H1 (cell line): ENCODE results near the gene SYPL1. TPM values are rescaled to one million over a fixed set of nuclear protein-coding genes. Genes with fewer than 3 reads are reported as not detected.

ENCODE experiments used
- CTCF ChIA-PET: fragments of 300-600 bp; sonication (Branson Sonifier 250); formaldehyde crosslinking; loops from one replicate; lab custom pipeline; 2021; ENCODE audit not compliant: partially characterized antibody; lab: Charles Lee
- POLR2A ChIA-PET: fragments of 300-600 bp; sonication (Branson Sonifier 250); formaldehyde crosslinking; loops from one replicate; lab custom pipeline; 2021; ENCODE audit warnings: inconsistent platforms; ENCODE audit not compliant: partially characterized antibody; lab: Charles Lee
- DNase-seq, 2 experiments: peaks; one replicate each; pipeline versions ENCODE4 v3.0.0 to v3.0.0-alpha.2; 2010 to 2022; ENCODE audit warnings: low spot score in 2 of 2, low read depth in 1 of 2, mixed read lengths in 1 of 2
- FAIRE-seq: peaks from 2 replicates; lab custom pipeline; 2011; peaks lifted over from hg19 to GRCh38; lab: Jason Lieb, UNC
- H2AFZ ChIP-seq: 2 replicates; pipeline ENCODE4 v1.8.1; 2012; ENCODE audit warnings: low read length, inconsistent platforms
- H2AK5ac ChIP-seq: 2 replicates; pipeline ENCODE4 v1.6.1; 2013; ENCODE audit warnings: low read depth, low read length
- H2BK120ac ChIP-seq: replicated peaks from 2 replicates; pipeline ENCODE3; 2013; ENCODE audit warnings: low read depth, low read length, inconsistent platforms
- H2BK12ac ChIP-seq: 2 replicates; pipeline ENCODE4 v1.6.1; 2013; ENCODE audit warnings: low read depth, low read length
- H2BK15ac ChIP-seq: 2 replicates; pipeline ENCODE4 v1.6.1; 2013; ENCODE audit warnings: low read length
- H2BK20ac ChIP-seq: 2 replicates; pipeline ENCODE4 v1.6.1; 2013; ENCODE audit warnings: low read length
- H2BK5ac ChIP-seq: 2 replicates; pipeline ENCODE4 v1.6.1; 2013; ENCODE audit warnings: low read depth, low read length
- H3K14ac ChIP-seq: 2 replicates; pipeline ENCODE4 v1.6.1; 2013; ENCODE audit warnings: inconsistent platforms; ENCODE audit not compliant: insufficient read length
- H3K18ac ChIP-seq: 2 replicates; pipeline ENCODE4 v1.6.1; 2013; ENCODE audit warnings: low read length; ENCODE audit errors: extremely low read depth
- H3K23ac ChIP-seq: 2 replicates; pipeline ENCODE4 v1.6.1; 2013; ENCODE audit warnings: inconsistent platforms; ENCODE audit not compliant: insufficient read length
- H3K23me2 ChIP-seq: 2 replicates; pipeline ENCODE4 v1.6.1; 2013; ENCODE audit warnings: low read depth, low read length
- H3K27ac ChIP-seq: 2 replicates; pipeline ENCODE4 v1.6.1; 2011; ENCODE audit warnings: low read depth, low read length, inconsistent platforms
- H3K27me3 ChIP-seq, 4 experiments: replicated peaks in 1 of 4; 1 replicate in 1 of 4; 2 replicates in 3 of 4; pipeline versions ENCODE4 v1.6.1 to v1.8.1; 2011 to 2013; ENCODE audit warnings: low read length in 3 of 4, mild to moderate bottlenecking in 3 of 4, inconsistent platforms in 2 of 4, mixed read lengths in 2 of 4, moderate library complexity in 1 of 4; ENCODE audit not compliant: control insufficient read depth in 3 of 4, insufficient read depth in 3 of 4; ENCODE audit errors: extremely low read depth in 1 of 4
- H3K36me3 ChIP-seq, 4 experiments: 2 replicates each; pipeline versions ENCODE4 v1.6.1 to v1.8.1; 2011 to 2013; ENCODE audit warnings: mild to moderate bottlenecking in 4 of 4, low read length in 3 of 4, moderate library complexity in 2 of 4, control low read depth in 1 of 4, inconsistent platforms in 1 of 4; ENCODE audit not compliant: insufficient read depth in 4 of 4, control insufficient read depth in 2 of 4
- H3K4ac ChIP-seq: replicated peaks from 2 replicates; pipeline ENCODE3; 2013; ENCODE audit warnings: low read length, low read depth, mixed read lengths, inconsistent platforms; ENCODE audit not compliant: insufficient read length
- H3K4me1 ChIP-seq, 4 experiments: replicated peaks in 1 of 4; 1 replicate in 1 of 4; 2 replicates in 3 of 4; pipeline versions ENCODE4 v1.6.1 to v1.8.1; 2011 to 2013; ENCODE audit warnings: low read length in 3 of 4, inconsistent platforms in 2 of 4, mixed read lengths in 1 of 4; ENCODE audit not compliant: insufficient read depth in 4 of 4, control insufficient read depth in 3 of 4
- H3K4me2 ChIP-seq, 2 experiments: 2 replicates each; pipeline versions ENCODE4 v1.6.1 to v1.8.1; 2011 to 2013; ENCODE audit warnings: low read depth in 2 of 2, low read length in 2 of 2, control low read depth in 1 of 2, inconsistent platforms in 1 of 2, mild to moderate bottlenecking in 1 of 2; ENCODE audit not compliant: insufficient read depth in 1 of 2
- H3K4me3 ChIP-seq, 4 experiments: fragments of 200-600, 300-600 bp in 1 of 4; sonication (generic), shearing (Covaris generic), sonication (Bioruptor Twin) in 1 of 4; 2 replicates each; pipeline versions ENCODE4 v1.5.1 to v1.8.1; 2011 to 2016; ENCODE audit warnings: low read length in 4 of 4, low read depth in 3 of 4, control low read depth in 2 of 4, inconsistent platforms in 2 of 4, mild to moderate bottlenecking in 2 of 4, mixed read lengths in 1 of 4, moderate library complexity in 1 of 4; ENCODE audit not compliant: insufficient read depth in 2 of 4; ENCODE audit errors: extremely low read depth in 1 of 4
- H3K56ac ChIP-seq: replicated peaks from 2 replicates; pipeline ENCODE3; 2013; ENCODE audit warnings: low read depth, mild to moderate bottlenecking, mixed read lengths, low read length, inconsistent platforms; ENCODE audit not compliant: insufficient read length
- H3K79me1 ChIP-seq: 2 replicates; pipeline ENCODE4 v1.6.1; 2013; ENCODE audit warnings: low read depth, low read length, control low read depth
- H3K79me2 ChIP-seq, 2 experiments: 2 replicates each; pipeline versions ENCODE4 v1.6.1 to v1.8.1; 2012 to 2013; ENCODE audit warnings: low read length in 2 of 2, mild to moderate bottlenecking in 2 of 2, inconsistent platforms in 1 of 2; ENCODE audit not compliant: insufficient read depth in 2 of 2, control insufficient read depth in 1 of 2
- H3K9ac ChIP-seq, 4 experiments: replicated peaks in 1 of 4; 1 replicate in 1 of 4; 2 replicates in 3 of 4; pipeline versions ENCODE4 v1.6.1 to v1.8.1; 2011 to 2013; ENCODE audit warnings: low read depth in 3 of 4, low read length in 3 of 4, control low read depth in 2 of 4, mild to moderate bottlenecking in 2 of 4, moderate library complexity in 2 of 4, inconsistent platforms in 1 of 4; ENCODE audit errors: extremely low read depth in 1 of 4
- H3K9me3 ChIP-seq, 2 experiments: 2 replicates each; pipeline versions ENCODE4 v1.6.1 to v1.8.1; 2012 to 2013; ENCODE audit warnings: mild to moderate bottlenecking in 2 of 2, moderate library complexity in 2 of 2, control low read depth in 1 of 2, inconsistent platforms in 1 of 2, low read depth in 1 of 2, low read length in 1 of 2, mixed read lengths in 1 of 2; ENCODE audit not compliant: insufficient read depth in 2 of 2
- H4K20me1 ChIP-seq, 2 experiments: replicated peaks in 1 of 2; 2 replicates each; pipeline versions ENCODE3 to v1.8.1; 2011 to 2013; ENCODE audit warnings: inconsistent platforms in 2 of 2, low read length in 2 of 2, mild to moderate bottlenecking in 1 of 2; ENCODE audit not compliant: insufficient read depth in 2 of 2, control insufficient read depth in 1 of 2
- H4K5ac ChIP-seq: 2 replicates; pipeline ENCODE4 v1.6.1; 2013; ENCODE audit warnings: low read length, low read depth, mixed read lengths, inconsistent platforms; ENCODE audit not compliant: insufficient read length
- H4K8ac ChIP-seq: 2 replicates; pipeline ENCODE4 v1.8.0; 2013; ENCODE audit warnings: mild to moderate bottlenecking, moderate library complexity, low read length, inconsistent platforms; ENCODE audit not compliant: insufficient read depth; ENCODE audit errors: extremely low read depth
- H4K91ac ChIP-seq: replicated peaks from 2 replicates; pipeline ENCODE3; 2013; ENCODE audit warnings: low read length, mixed read lengths, inconsistent platforms; ENCODE audit not compliant: insufficient read length
- WGBS, 2 experiments: shearing (Covaris generic) in 1 of 2; methylation state at CpG; one replicate each; pipeline versions ENCODE4 v1.1.6 to v1.1.7; 2013 to 2015; ENCODE audit warnings: low lambda C conversion rate in 2 of 2, mixed read lengths in 2 of 2, inconsistent platforms in 1 of 2, low coverage in 1 of 2, missing lambda C conversion rate in 1 of 2; ENCODE audit not compliant: insufficient replicate concordance in 2 of 2, insufficient coverage in 1 of 2, insufficient read length in 1 of 2; ENCODE audit errors: extremely low coverage in 1 of 2, missing lambda C conversion rate in 1 of 2; 5-methylcytosine and 5-hydroxymethylcytosine counted together
- polyA plus RNA-seq, 7 experiments: library from polyadenylated mRNA; depleted of rRNA in 3 of 7; stranded (reverse) in 5 of 7; unstranded in 2 of 7; fragments of >200 nt in 5 of 7; fragments of 200-250 nt in 2 of 7; gene quantifications; 1 replicate in 5 of 7; 2 replicates in 1 of 7; 4 replicates in 1 of 7; pipeline versions ENCODE4 v1.2.1 to v1.2.3, GENCODE V29; 2011 to 2013; ENCODE audit warnings: missing spikeins in 2 of 7, mixed read lengths in 2 of 7
- total RNA-seq: library from RNA; stranded (reverse); fragmentation: NEBNext Ultra II Directional; extraction: Animal tissue kit (Norgen Biotek cat#: 25700); gene quantifications from 2 replicates; pipeline ENCODE4 v1.2.1, GENCODE V29; 2021

The SYPL1 gene
- total and polyA plus RNA-seq, 2 of the 8 experiments (the other 6 are each of a cell fraction or from before 2014, with no cell fraction given) = 44.9 to 57.7 TPM

GRCh38 chr7:106134241-106134640 is 22.1 kb upstream of the SYPL1 start:
- Histone ChIP-seq H2BK15ac (no peak overlapping the region), H3K4me1 (peaks cover 0 to 4% (median 0%) of the 10 kb centered on the region in 4 experiments; a peak in 1 of 7 replicates), H3K79me2 (no peaks in the 10 kb centered on the region), H3K4me3 (no peak overlapping the region), H3K56ac (no peak overlapping the region), H3K23me2 (no peaks in the 10 kb centered on the region), H3K9me3 (no peaks in the 10 kb centered on the region), H2BK20ac (no peak overlapping the region), H3K23ac (no peak overlapping the region), H3K4ac (no peak overlapping the region), H2BK120ac (no peak overlapping the region), H4K91ac (no peak overlapping the region), H3K9ac (no peak overlapping the region), H3K4me2 (no peak overlapping the region), H3K14ac (no peak overlapping the region), H2AK5ac (no peak overlapping the region), H4K8ac (no peak overlapping the region), H3K18ac (no peak overlapping the region), H2AFZ (no peak overlapping the region), H3K27ac (no peak overlapping the region), H4K5ac (no peak overlapping the region), H2BK12ac (no peak overlapping the region), H4K20me1 (no peaks in the 10 kb centered on the region), H3K79me1 (no peaks in the 10 kb centered on the region), H2BK5ac (no peak overlapping the region), H3K27me3 (no peaks in the 10 kb centered on the region; a peak in 1 of 7 replicates), H3K36me3 (no peaks in the 10 kb centered on the region)
- WGBS, 2 experiments = 85% methylated on average over 3 of the region's 3 CpGs; no CpG with 5 or more reads in 1 of the 2 experiments
- ChIA-PET POLR2A (no interaction called here), CTCF (interaction anchor here (0.7 to 1.7 kb wide), 3 partner anchors 17 to 77 kb away, joined by 3 to 4 read pairs (median 3); no protein-coding TSS in a partner anchor)
- FAIRE-seq (no peak), DNase-seq (no peak)
